Measurements from ENCODE around the gene LIPN. TPM values are rescaled to one million over a fixed set of nuclear protein-coding genes. Genes with fewer than 3 reads are reported as not detected.
A peak's percentile ranks its signal among the peaks of the same experiment; 100 is the strongest.

Gene LIPN
- total RNA-seq, 1 experiment from 2014 or later = not detected

DNA sequence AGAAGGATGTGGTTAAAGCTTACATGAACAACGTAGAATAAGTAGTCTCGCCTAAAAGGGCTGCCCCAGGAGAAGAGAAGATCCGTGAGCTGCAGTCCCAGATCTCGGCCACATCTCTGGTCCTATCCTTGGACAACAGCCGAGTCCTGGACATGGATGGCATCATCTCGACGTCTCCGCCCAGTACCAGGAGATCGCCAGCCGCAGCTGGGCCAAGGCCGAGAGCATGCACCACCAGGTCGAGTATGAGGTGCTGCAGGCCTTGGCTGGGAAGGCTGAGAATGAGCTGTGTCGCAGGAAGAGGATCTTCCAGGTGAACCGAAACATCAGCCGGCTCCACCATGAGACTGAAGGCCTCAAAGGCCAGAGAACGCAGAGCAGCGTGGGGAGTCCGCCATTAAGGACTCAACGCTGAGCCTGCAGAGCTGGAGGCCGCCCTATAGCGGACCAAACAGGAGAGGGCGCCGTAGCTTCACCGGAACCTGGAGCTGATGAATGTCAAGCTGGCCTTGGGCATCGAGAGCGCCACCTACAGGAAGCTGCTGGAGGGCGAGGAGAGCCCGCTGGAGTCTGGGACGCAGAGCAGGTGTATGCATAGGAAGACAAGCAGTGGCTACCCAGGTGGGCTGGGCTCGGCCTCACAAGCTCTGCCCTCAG lies 31.6 kb upstream of the LIPN start:
- Histone ChIP-seq H3K18ac (ENCODE audit: insufficient read length, low read depth, low read length) (peak overlapping the region; percentile 66), H3K79me1 (ENCODE audit: insufficient read depth, low read depth, low read length, poor library complexity, severe bottlenecking) (no peaks in the 10 kb centered on the region), H4K91ac (ENCODE audit: insufficient read length, low read depth, low read length) (no peak overlapping the region), H4K5ac (ENCODE audit: insufficient read length, low read depth, low read length) (peak overlapping the region; percentile 28), H4K20me1 (ENCODE audit: control insufficient read depth, insufficient read depth, insufficient read length) (no peaks in the 10 kb centered on the region), H2BK5ac (ENCODE audit: insufficient read length, low read length) (no peak overlapping the region), H2BK12ac (ENCODE audit: insufficient read length, low read depth, low read length) (no peak overlapping the region), H3K27ac (ENCODE audit: insufficient read length, low read depth, low read length) (no peak overlapping the region), H3K4me2 (ENCODE audit: insufficient read depth, insufficient read length, low read length) (no peak overlapping the region), H3K79me2 (ENCODE audit: insufficient read depth, low read length) (no peaks in the 10 kb centered on the region), H3K56ac (ENCODE audit: insufficient read length, low read depth, low read length) (no peak overlapping the region), H2AFZ (ENCODE audit: low read length) (peak overlapping the region; percentile 80), H3T11ph (ENCODE audit: low read length) (no peak overlapping the region), H3K27me3 (ENCODE audit: insufficient read depth, low read length) (no peaks in the 10 kb centered on the region), H3K23me2 (ENCODE audit: insufficient read length, low read depth, low read length, poor library complexity, severe bottlenecking) (no peaks in the 10 kb centered on the region), H3K9me3 (ENCODE audit: control insufficient read depth, low read depth, low read length) (no peaks in the 10 kb centered on the region), H3K4me1 (ENCODE audit: insufficient read depth, low read length) (no peaks in the 10 kb centered on the region), H2BK120ac (ENCODE audit: low read depth, low read length, poor library complexity, severe bottlenecking) (no peak overlapping the region), H3K9ac (ENCODE audit: extremely low read depth, insufficient read length, low read length) (no peak overlapping the region), H3K14ac (ENCODE audit: insufficient read depth, low read length) (no peak overlapping the region), H2BK20ac (ENCODE audit: low read depth, low read length, poor library complexity, severe bottlenecking) (no peak overlapping the region), H2AK5ac (ENCODE audit: insufficient read length, low read length) (no peak overlapping the region), H3K4ac (ENCODE audit: low read depth, low read length) (no peak overlapping the region), H2BK15ac (ENCODE audit: low read depth, low read length) (no peak overlapping the region), H3K23ac (ENCODE audit: insufficient read length, low read depth, low read length) (no peak overlapping the region), H4K8ac (replicated peaks; ENCODE audit: insufficient read length, low read depth, low read length) (peak overlapping the region; percentile 33)
- H3K9me3 Mint-ChIP-seq = no peaks in the 10 kb centered on the region
- no peaks in the 10 kb centered on the region for H3K36me3 Mint-ChIP-seq (ENCODE audit: insufficient read depth in 1 of 3, low read depth in 3 of 3)
- no peak overlapping the region; a peak in 1 of 7 replicates for H3K27ac Mint-ChIP-seq
- peaks cover 6% of the 10 kb centered on the region in 2 experiments for H3K4me1 Mint-ChIP-seq
- no peak overlapping the region for H3K4me3 Mint-ChIP-seq
- H3K27me3 Mint-ChIP-seq (ENCODE audit: low read depth) = peaks cover 32% of the 10 kb centered on the region
- TF ChIP-seq, protein P1, sequence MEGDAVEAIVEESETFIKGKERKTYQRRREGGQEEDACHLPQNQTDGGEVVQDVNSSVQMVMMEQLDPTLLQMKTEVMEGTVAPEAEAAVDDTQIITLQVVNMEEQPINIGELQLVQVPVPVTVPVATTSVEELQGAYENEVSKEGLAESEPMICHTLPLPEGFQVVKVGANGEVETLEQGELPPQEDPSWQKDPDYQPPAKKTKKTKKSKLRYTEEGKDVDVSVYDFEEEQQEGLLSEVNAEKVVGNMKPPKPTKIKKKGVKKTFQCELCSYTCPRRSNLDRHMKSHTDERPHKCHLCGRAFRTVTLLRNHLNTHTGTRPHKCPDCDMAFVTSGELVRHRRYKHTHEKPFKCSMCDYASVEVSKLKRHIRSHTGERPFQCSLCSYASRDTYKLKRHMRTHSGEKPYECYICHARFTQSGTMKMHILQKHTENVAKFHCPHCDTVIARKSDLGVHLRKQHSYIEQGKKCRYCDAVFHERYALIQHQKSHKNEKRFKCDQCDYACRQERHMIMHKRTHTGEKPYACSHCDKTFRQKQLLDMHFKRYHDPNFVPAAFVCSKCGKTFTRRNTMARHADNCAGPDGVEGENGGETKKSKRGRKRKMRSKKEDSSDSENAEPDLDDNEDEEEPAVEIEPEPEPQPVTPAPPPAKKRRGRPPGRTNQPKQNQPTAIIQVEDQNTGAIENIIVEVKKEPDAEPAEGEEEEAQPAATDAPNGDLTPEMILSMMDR (conservative IDR thresholded peaks at IDR 0.05) = peak; percentile 100
- DNase-seq = peak; percentile 97
- WGBS (ENCODE audit: extremely low coverage, insufficient read length, low lambda C conversion rate) = no CpG with 5 or more reads among the region's 30 CpGs
